DND-41 (cell line): ENCODE data around the gene SEPTIN10.
A peak's percentile ranks its signal among the peaks of the same experiment; 100 is the strongest.

Experiments used
- ATAC-seq: fragments of 200-7000 bp; cut with Tn5 transposase; 3 replicates; pipeline ENCODE4 v1.9.1; 2021; ENCODE audit warnings: low read depth; ENCODE audit not compliant: insufficient read depth
- DNase-seq: peaks from one replicate; pipeline ENCODE4 v3.0.0-alpha.2; 2020
- H2AFZ ChIP-seq: 2 replicates; pipeline ENCODE4 v1.6.0; 2012; ENCODE audit warnings: low read depth, low read length
- H3K27ac ChIP-seq: 2 replicates; pipeline ENCODE4 v1.5.1; 2012; ENCODE audit warnings: low read length, inconsistent platforms
- H3K27me3 ChIP-seq: fragments of 200-600 bp; sonication (generic); 2 replicates; pipeline ENCODE4 v1.6.0; 2012; ENCODE audit warnings: low read length, mild to moderate bottlenecking, inconsistent platforms; ENCODE audit not compliant: insufficient read depth, poor library complexity
- H3K36me3 ChIP-seq: 2 replicates; pipeline ENCODE4 v1.5.1; 2012; ENCODE audit warnings: low read length, inconsistent platforms; ENCODE audit not compliant: insufficient read depth
- H3K4me1 ChIP-seq: 2 replicates; pipeline ENCODE4 v1.5.1; 2012; ENCODE audit warnings: mild to moderate bottlenecking, low read length; ENCODE audit not compliant: insufficient read depth
- H3K4me2 ChIP-seq: 2 replicates; pipeline ENCODE4 v1.6.0; 2012; ENCODE audit warnings: mild to moderate bottlenecking, moderate library complexity, low read length, inconsistent platforms; ENCODE audit not compliant: insufficient read depth
- H3K4me3 ChIP-seq, 2 experiments: fragments of 200-600 bp in 1 of 2; shearing (Covaris generic) in 1 of 2; 2 replicates each; pipeline ENCODE4 v1.5.1; 2012 to 2016; ENCODE audit warnings: inconsistent platforms in 2 of 2, low read length in 2 of 2, mild to moderate bottlenecking in 2 of 2, low read depth in 1 of 2, moderate library complexity in 1 of 2
- H3K79me2 ChIP-seq: 2 replicates; pipeline ENCODE4 v1.6.0; 2012; ENCODE audit warnings: low read length, inconsistent platforms; ENCODE audit not compliant: insufficient read depth
- H3K9ac ChIP-seq: 2 replicates; pipeline ENCODE4 v1.6.0; 2012; ENCODE audit warnings: low read depth, mild to moderate bottlenecking, inconsistent platforms, low read length, moderate library complexity
- H3K9me3 ChIP-seq: 2 replicates; pipeline ENCODE4 v1.5.1; 2012; ENCODE audit warnings: low read length, moderate library complexity, mild to moderate bottlenecking, inconsistent platforms; ENCODE audit not compliant: insufficient read depth, severe bottlenecking
- H4K20me1 ChIP-seq: 2 replicates; pipeline ENCODE4 v1.6.0; 2012; ENCODE audit warnings: low read length; ENCODE audit not compliant: insufficient read depth
- EZH2 ChIP-seq: IDR thresholded peaks from 3 replicates; pipeline ENCODE4 v1.6.1; 2012; ENCODE audit warnings: borderline replicate concordance, low read depth, mild to moderate bottlenecking, moderate library complexity, low read length, inconsistent platforms; ENCODE audit not compliant: severe bottlenecking
- TF ChIP-seq, protein P1 (sequence below): IDR thresholded peaks from 2 replicates; pipeline ENCODE4 v1.5.1; 2012; ENCODE audit warnings: borderline replicate concordance, low read length, moderate library complexity, mild to moderate bottlenecking; ENCODE audit not compliant: poor library complexity, severe bottlenecking; ENCODE audit errors: extremely low read depth

SEPTIN10 gene

GRCh38 chr2:109557309-109557708 is 56.5 kb downstream of the SEPTIN10 start:
- Histone ChIP-seq H3K27ac (no peak overlapping the region), H2AFZ (no peak overlapping the region), H4K20me1 (no peaks in the 10 kb centered on the region), H3K9ac (no peak overlapping the region), H3K4me3 (no peak overlapping the region), H3K36me3 (no peaks in the 10 kb centered on the region), H3K4me1 (no peaks in the 10 kb centered on the region), H3K27me3 (peaks cover 34% of the 10 kb centered on the region), H3K9me3 (no peaks in the 10 kb centered on the region), H3K79me2 (no peaks in the 10 kb centered on the region), H3K4me2 (no peak overlapping the region)
- no peak for TF ChIP-seq EZH2
- TF ChIP-seq, protein P1, sequence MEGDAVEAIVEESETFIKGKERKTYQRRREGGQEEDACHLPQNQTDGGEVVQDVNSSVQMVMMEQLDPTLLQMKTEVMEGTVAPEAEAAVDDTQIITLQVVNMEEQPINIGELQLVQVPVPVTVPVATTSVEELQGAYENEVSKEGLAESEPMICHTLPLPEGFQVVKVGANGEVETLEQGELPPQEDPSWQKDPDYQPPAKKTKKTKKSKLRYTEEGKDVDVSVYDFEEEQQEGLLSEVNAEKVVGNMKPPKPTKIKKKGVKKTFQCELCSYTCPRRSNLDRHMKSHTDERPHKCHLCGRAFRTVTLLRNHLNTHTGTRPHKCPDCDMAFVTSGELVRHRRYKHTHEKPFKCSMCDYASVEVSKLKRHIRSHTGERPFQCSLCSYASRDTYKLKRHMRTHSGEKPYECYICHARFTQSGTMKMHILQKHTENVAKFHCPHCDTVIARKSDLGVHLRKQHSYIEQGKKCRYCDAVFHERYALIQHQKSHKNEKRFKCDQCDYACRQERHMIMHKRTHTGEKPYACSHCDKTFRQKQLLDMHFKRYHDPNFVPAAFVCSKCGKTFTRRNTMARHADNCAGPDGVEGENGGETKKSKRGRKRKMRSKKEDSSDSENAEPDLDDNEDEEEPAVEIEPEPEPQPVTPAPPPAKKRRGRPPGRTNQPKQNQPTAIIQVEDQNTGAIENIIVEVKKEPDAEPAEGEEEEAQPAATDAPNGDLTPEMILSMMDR, result no peak
- DNase-seq, result no peak
- no peak for ATAC-seq

DNA sequence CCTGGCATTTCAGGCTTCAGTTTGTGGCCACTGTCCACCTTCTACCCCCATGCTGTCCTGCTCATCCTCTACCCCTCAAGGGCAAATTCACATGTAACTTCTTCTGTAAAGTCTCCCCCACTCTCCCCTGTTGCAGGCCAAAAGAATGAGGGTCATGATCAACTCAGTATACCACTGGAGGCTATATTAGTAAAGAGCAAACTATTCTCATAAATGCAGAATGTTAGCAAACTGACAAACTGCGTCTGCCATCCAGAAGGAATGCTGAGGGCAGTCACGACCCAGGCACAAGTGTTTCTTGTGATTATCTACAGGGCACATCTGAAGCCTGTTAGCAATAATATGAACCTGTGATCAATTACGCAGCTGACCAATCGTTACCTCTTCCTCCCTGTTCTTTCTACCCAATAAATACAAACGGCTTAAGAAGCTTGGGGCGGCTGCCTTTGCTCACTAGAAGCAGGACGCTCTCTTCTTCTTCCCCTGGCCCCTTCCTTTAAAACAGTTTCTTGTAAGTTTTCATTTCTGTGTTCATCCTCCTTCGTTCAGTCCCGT is 58.3 kb downstream of the SEPTIN10 start:
- Histone ChIP-seq H3K4me1 (no peaks in the 10 kb centered on the region), H3K27ac (no peak overlapping the region), H3K79me2 (no peaks in the 10 kb centered on the region), H3K27me3 (peaks cover 37% of the 10 kb centered on the region), H2AFZ (no peak overlapping the region), H3K4me2 (no peak overlapping the region), H3K36me3 (no peaks in the 10 kb centered on the region), H3K9me3 (no peaks in the 10 kb centered on the region), H3K4me3 (no peak overlapping the region), H3K9ac (no peak overlapping the region), H4K20me1 (no peaks in the 10 kb centered on the region)
- DNase-seq (no peak), ATAC-seq (no peak)
- peak; percentile 12 for TF ChIP-seq EZH2
- TF ChIP-seq, protein P1, result no peak

DNA sequence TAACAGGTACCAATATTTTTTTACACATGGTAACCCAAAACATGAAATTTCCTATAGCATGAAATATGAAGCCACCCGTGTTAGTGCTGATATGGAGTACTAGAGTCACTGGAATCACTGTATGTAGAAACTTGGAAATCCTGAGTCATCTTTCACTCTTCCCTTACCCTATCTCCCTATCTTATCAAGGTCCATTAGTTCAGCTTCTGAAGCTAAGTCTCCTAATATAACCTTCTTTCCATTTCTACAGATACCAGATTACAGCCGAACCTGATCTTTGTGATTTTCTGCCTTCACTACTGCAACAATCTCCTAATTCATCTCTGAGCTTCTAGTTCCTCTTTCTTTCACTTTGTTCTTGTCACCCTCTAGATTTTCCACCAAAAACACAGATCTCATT is 59.0 kb downstream of the SEPTIN10 start:
- no peaks in the 10 kb centered on the region for H3K36me3 ChIP-seq

More for the DNA sequence above, 59.0 kb downstream of the SEPTIN10 start:
- DNase-seq, result no peak
- no peaks in the 10 kb centered on the region for H4K20me1 ChIP-seq
- H3K27ac ChIP-seq, result no peak overlapping the region
- no peak for TF ChIP-seq EZH2
- TF ChIP-seq, protein P1, result no peak
- H3K9me3 ChIP-seq, result no peaks in the 10 kb centered on the region
- no peaks in the 10 kb centered on the region for H3K79me2 ChIP-seq
- no peak overlapping the region for H3K4me3 ChIP-seq
- no peak overlapping the region for H3K4me2 ChIP-seq
- H3K27me3 ChIP-seq, result peaks cover 34% of the 10 kb centered on the region
- H2AFZ ChIP-seq, result no peak overlapping the region
- no peak for ATAC-seq
- H3K9ac ChIP-seq, result no peak overlapping the region
- H3K4me1 ChIP-seq, result no peaks in the 10 kb centered on the region
